NCI-H187 treated with DMSO at 0.1 percent for 48 hours (cell line): ENCODE measurements around the gene CRYL1.

Experiments used
- DNase-seq: peaks from one replicate; lab custom pipeline; 2025; lab: John Stamatoyannopoulos, UW

Gene CRYL1

GRCh38 chr13:20492641-20493040 lies 33.0 kb downstream of the CRYL1 start:
- no peak for DNase-seq

- no peak for DNase-seq
Measured at GRCh38 chr13:20491926-20492435, 33.7 kb downstream of the CRYL1 start.

GRCh38 chr13:20489185-20489820 lies 36.4 kb downstream of the CRYL1 start:
- no peak for DNase-seq

GRCh38 chr13:20487927-20488326 lies 37.7 kb downstream of the CRYL1 start:
- no peak for DNase-seq

GRCh38 chr13:20482787-20483186 lies 42.9 kb downstream of the CRYL1 start:
- DNase-seq: no peak

GRCh38 chr13:20482275-20482761 lies 43.3 kb downstream of the CRYL1 start:
- no peak for DNase-seq

GRCh38 chr13:20477394-20477793 lies 48.3 kb downstream of the CRYL1 start:
- no peak for DNase-seq

- no peak for DNase-seq
Measured at GRCh38 chr13:20475927-20476691, 49.5 kb downstream of the CRYL1 start.

GRCh38 chr13:20474515-20474914 lies 51.1 kb downstream of the CRYL1 start:
- DNase-seq: no peak

- DNase-seq: no peak
Measured at GRCh38 chr13:20473888-20474287, 51.8 kb downstream of the CRYL1 start.

- DNase-seq: no peak
Measured at GRCh38 chr13:20473139-20473538, 52.5 kb downstream of the CRYL1 start.

- no peak for DNase-seq
Measured at GRCh38 chr13:20472531-20472930, 53.1 kb downstream of the CRYL1 start.

GRCh38 chr13:20470136-20470535 lies 55.5 kb downstream of the CRYL1 start:
- no peak for DNase-seq

GRCh38 chr13:20466371-20466770 lies 59.3 kb downstream of the CRYL1 start:
- DNase-seq: no peak

GRCh38 chr13:20465218-20465879 lies 60.3 kb downstream of the CRYL1 start:
- DNase-seq: no peak

- no peak for DNase-seq
Measured at GRCh38 chr13:20462921-20463320, 62.7 kb downstream of the CRYL1 start.

- no peak for DNase-seq
Measured at GRCh38 chr13:20462533-20462915, 63.1 kb downstream of the CRYL1 start.

GRCh38 chr13:20461860-20462532 lies 63.7 kb downstream of the CRYL1 start:
- no peak for DNase-seq

GRCh38 chr13:20461481-20461859 lies 64.2 kb downstream of the CRYL1 start:
- no peak for DNase-seq

GRCh38 chr13:20460761-20461160 lies 64.9 kb downstream of the CRYL1 start:
- no peak for DNase-seq

- DNase-seq: no peak
Measured at GRCh38 chr13:20457670-20458069, 68.0 kb downstream of the CRYL1 start.

- DNase-seq: no peak
Measured at GRCh38 chr13:20456737-20457136, 68.9 kb downstream of the CRYL1 start.
